ENCODE results near the gene GTF3C4. TPM values are rescaled to one million over a fixed set of nuclear protein-coding genes. Genes with fewer than 3 reads are reported as not detected.

GTF3C4 gene
- total RNA-seq, 1 experiment from 2014 or later: 42.5 TPM

GRCh38 chr9:132742821-132743311 lies 72.6 kb downstream of the GTF3C4 start:
- Histone ChIP-seq H2BK20ac (ENCODE audit: low read depth, low read length, poor library complexity, severe bottlenecking) (no peak overlapping the region), H3K4ac (ENCODE audit: low read depth, low read length) (no peak overlapping the region), H4K91ac (ENCODE audit: insufficient read length, low read depth, low read length) (no peak overlapping the region), H3K23ac (ENCODE audit: insufficient read length, low read depth, low read length) (no peak overlapping the region), H4K5ac (ENCODE audit: insufficient read length, low read depth, low read length) (no peak overlapping the region), H3K79me2 (ENCODE audit: insufficient read depth, low read length) (no peaks in the 10 kb centered on the region), H3K27ac (ENCODE audit: insufficient read length, low read depth, low read length) (no peak overlapping the region), H3K23me2 (ENCODE audit: insufficient read length, low read depth, low read length, poor library complexity, severe bottlenecking) (peaks cover 4% of the 10 kb centered on the region), H2BK15ac (ENCODE audit: low read depth, low read length) (no peak overlapping the region; the same call in 1 of the 2 replicates), H3K79me1 (ENCODE audit: insufficient read depth, low read depth, low read length, poor library complexity, severe bottlenecking) (no peaks in the 10 kb centered on the region), H3K9ac (ENCODE audit: extremely low read depth, insufficient read length, low read length) (no peak overlapping the region), H2AK5ac (ENCODE audit: insufficient read length, low read length) (no peak overlapping the region), H4K20me1 (ENCODE audit: control insufficient read depth, insufficient read depth, insufficient read length) (peaks cover 2% of the 10 kb centered on the region), H3K14ac (ENCODE audit: insufficient read depth, low read length) (no peak overlapping the region), H4K8ac (replicated peaks; ENCODE audit: insufficient read length, low read depth, low read length) (no peak overlapping the region), H3K27me3 (ENCODE audit: insufficient read depth, low read length) (peaks cover 11% of the 10 kb centered on the region; the same call in 1 of the 2 replicates), H3K56ac (ENCODE audit: insufficient read length, low read depth, low read length) (no peak overlapping the region), H2BK5ac (ENCODE audit: insufficient read length, low read length) (no peak overlapping the region), H3K18ac (ENCODE audit: insufficient read length, low read depth, low read length) (peak overlapping the region; percentile 25), H2BK12ac (ENCODE audit: insufficient read length, low read depth, low read length) (no peak overlapping the region), H2AFZ (ENCODE audit: low read length) (no peak overlapping the region), H3K4me2 (ENCODE audit: insufficient read depth, insufficient read length, low read length) (no peak overlapping the region), H3T11ph (ENCODE audit: low read length) (no peak overlapping the region), H2BK120ac (ENCODE audit: low read depth, low read length, poor library complexity, severe bottlenecking) (no peak overlapping the region), H3K4me1 (ENCODE audit: insufficient read depth, low read length) (peaks cover 10% of the 10 kb centered on the region), H3K9me3 (ENCODE audit: control insufficient read depth, low read depth, low read length) (no peaks in the 10 kb centered on the region)
- H3K9me3 Mint-ChIP-seq: no peaks in the 10 kb centered on the region; a peak in 2 of 5 replicates
- TF ChIP-seq CTCF (conservative IDR thresholded peaks at IDR 0.05): no peak
- peaks cover 38 to 39% of the 10 kb centered on the region in 2 experiments for H3K4me1 Mint-ChIP-seq
- peak; percentile 49 for DNase-seq
- no peaks in the 10 kb centered on the region for H3K36me3 Mint-ChIP-seq (ENCODE audit: insufficient read depth in 1 of 3, low read depth in 3 of 3)
- no peak overlapping the region for H3K27ac Mint-ChIP-seq
- H3K27me3 Mint-ChIP-seq (ENCODE audit: low read depth): peaks cover 80% of the 10 kb centered on the region
- WGBS (ENCODE audit: extremely low coverage, insufficient read length, low lambda C conversion rate): no CpG with 5 or more reads among the region's 17 CpGs
- H3K4me3 Mint-ChIP-seq: 0 out of 5 replicates have a peak overlapping the region, but pooled peaks of 1 of the 2 experiments have one; percentile 1

All from H9 (cell line).